HG03175 (cell line): Measurements from ENCODE around the gene ASB13.

ENCODE experiments used
- ATAC-seq: cut with Tn5 transposase; IDR thresholded peaks from one replicate; pipeline ENCODE4 v1.9.1; 2021; ENCODE audit warnings: mild to moderate bottlenecking, moderate library complexity; ENCODE audit not compliant: unreplicated experiment

ASB13 gene

GRCh38 chr10:5666008-5666840 lies at the start of gene ASB13:
ASB13 (minus strand) TSS chr10:5666595; CDS start chr10:5666551, 44 bp downstream.
- peak; percentile 56 for ATAC-seq

GRCh38 chr10:5711642-5712041 lies 45.2 kb upstream of the ASB13 start:
- ATAC-seq: no peak

- no peak for ATAC-seq
Measured at GRCh38 chr10:5710859-5711258, 44.5 kb upstream of the ASB13 start.

- ATAC-seq: no peak
Measured at GRCh38 chr10:5709865-5710264, 43.5 kb upstream of the ASB13 start.

- no peak for ATAC-seq
Measured at GRCh38 chr10:5708356-5708755, 42.0 kb upstream of the ASB13 start.

GRCh38 chr10:5698062-5698461 lies 31.7 kb upstream of the ASB13 start:
- no peak for ATAC-seq

GRCh38 chr10:5697342-5697741 lies 30.9 kb upstream of the ASB13 start:
- ATAC-seq: no peak

GRCh38 chr10:5694573-5694972 lies 28.2 kb upstream of the ASB13 start:
- no peak for ATAC-seq

- peak; percentile 82 for ATAC-seq
Measured at GRCh38 chr10:5692461-5693358, 26.3 kb upstream of the ASB13 start.

- ATAC-seq: no peak
Measured at GRCh38 chr10:5691786-5692185, 25.4 kb upstream of the ASB13 start.

- no peak for ATAC-seq
Measured at GRCh38 chr10:5688587-5688986, 22.2 kb upstream of the ASB13 start.

GRCh38 chr10:5685764-5686240 lies 19.4 kb upstream of the ASB13 start:
- ATAC-seq: no peak

- peak; percentile 69 for ATAC-seq
Measured at GRCh38 chr10:5684971-5685763, 18.8 kb upstream of the ASB13 start.

GRCh38 chr10:5684318-5684970 lies 18.0 kb upstream of the ASB13 start, which contains the start of gene TASOR2:
TASOR2 (plus strand) TSS chr10:5684838; CDS start chr10:5720643, 35,805 bp downstream.
- ATAC-seq: peak; percentile 79

- no peak for ATAC-seq
Measured at GRCh38 chr10:5683065-5683464, 16.7 kb upstream of the ASB13 start.

- no peak for ATAC-seq
Measured at GRCh38 chr10:5681930-5682329, 15.5 kb upstream of the ASB13 start.

- no peak for ATAC-seq
Measured at GRCh38 chr10:5679606-5680005, 13.2 kb upstream of the ASB13 start.

GRCh38 chr10:5679037-5679435 lies 12.6 kb upstream of the ASB13 start:
- no peak for ATAC-seq

GRCh38 chr10:5678397-5679036 lies 12.1 kb upstream of the ASB13 start:
- no peak for ATAC-seq
